ENCODE results near the gene CFAP52. TPM values are rescaled to one million over a fixed set of nuclear protein-coding genes. Genes with fewer than 3 reads are reported as not detected.

Gene CFAP52
- total RNA-seq, 1 experiment from 2014 or later, result not detected

- Histone ChIP-seq H3K4me1 (ENCODE audit: control insufficient read depth in 1 of 2, insufficient read depth in 2 of 2, low read length in 2 of 2) (peaks cover 37 to 51% of the 10 kb centered on the region in 2 experiments), H3K9me2 (ENCODE audit: insufficient read depth) (no peaks in the 10 kb centered on the region), H3K9me3 (ENCODE audit: control insufficient read depth in 1 of 2, insufficient read depth in 1 of 2, low read depth in 1 of 2, low read length in 2 of 2) (no peaks in the 10 kb centered on the region), H3K79me2 (ENCODE audit: insufficient read depth, low read length) (peaks cover 11% of the 10 kb centered on the region), H3K27me3 (ENCODE audit: insufficient read depth, low read length) (no peaks in the 10 kb centered on the region), H3K36me3 (ENCODE audit: control insufficient read depth in 1 of 2, insufficient read depth in 2 of 2, low read length in 2 of 2) (no peaks in the 10 kb centered on the region), H3K9ac (ENCODE audit: low read length) (peak within 1 kb of the TSS; percentile 78), H2AFZ (ENCODE audit: low read depth, low read length, poor library complexity, severe bottlenecking) (peak within 1 kb of the TSS; percentile 75), H4K20me1 (ENCODE audit: insufficient read depth) (no peaks in the 10 kb centered on the region), H3K27ac (ENCODE audit: low read depth, low read length) (peak within 1 kb of the TSS; percentile 94), H3K4me3 (replicated peaks in 1 of 2; ENCODE audit: low read depth in 1 of 2, low read length in 2 of 2) (peak within 1 kb of the TSS; percentile 71 to 75), H3K4me2 (ENCODE audit: low read length) (peak within 1 kb of the TSS; percentile 90)
- ChIA-PET CTCF (no interaction called here), RAD21 (ENCODE audit: low non-redundant PET in 1 of 2, low total read pairs in 2 of 2, uncharacterized antibody in 2 of 2, unreplicated experiment in 2 of 2) (interaction anchor here in 1 of 2 experiments (1.2 kb wide), 1 partner anchor 68 kb away, joined by 3 read pairs; no protein-coding TSS in a partner anchor), POLR2A (no interaction called here)
- intact Hi-C loops (cut with micrococcal nuclease), result loop anchor here (1.0 to 2.0 kb wide), 2 partner anchors 31 to 68 kb away; partner anchors contain the start of gene CFAP52
- BruUV-seq (replicated peaks), result TSS peak; percentile 82
- ATAC-seq, result peak; percentile 83
- DNase-seq (ENCODE audit: low read depth, low spot score), result peak; percentile 32
- no peak for TF ChIP-seq CEBPB (IDR thresholded peaks at IDR 0.05; ENCODE audit: low read depth)
- peak; percentile 21; the same call in 1 of the 2 replicates for TF ChIP-seq ZFX (IDR thresholded peaks at IDR 0.05)
- TF ChIP-seq POLR2A (IDR thresholded peaks at IDR 0.05; ENCODE audit: borderline replicate concordance, extremely low read depth, insufficient read depth, insufficient read length), result no peak
- peak; percentile 43 for TF ChIP-seq TCF7L2 (IDR thresholded peaks at IDR 0.05; ENCODE audit: borderline replicate concordance, extremely low read depth, insufficient read depth, insufficient read length)
- peak; percentile 65 for TF ChIP-seq POLR2AphosphoS5 (IDR thresholded peaks at IDR 0.05; ENCODE audit: low read depth, low read length)
- TF ChIP-seq SIN3A (IDR thresholded peaks at IDR 0.05; ENCODE audit: low read depth), result peak; percentile 76
- peak; percentile 83 for TF ChIP-seq MAX (IDR thresholded peaks at IDR 0.05)
- TF ChIP-seq YY1 (IDR thresholded peaks at IDR 0.05; ENCODE audit: extremely low read depth, insufficient replicate concordance, low read depth, low read length), result peak; percentile 8
- peak; percentile 90 for TF ChIP-seq EGR1 (IDR thresholded peaks at IDR 0.05; ENCODE audit: low read depth)
- 0 out of 2 replicates have a peak, but pooled peaks have one; percentile 14 for TF ChIP-seq SP1 (IDR thresholded peaks at IDR 0.05; ENCODE audit: low read depth)
- no peak for TF ChIP-seq CTCF (IDR thresholded peaks at IDR 0.05 in 2 of 3, conservative IDR thresholded peaks at IDR 0.05 in 1 of 3; ENCODE audit: borderline replicate concordance in 1 of 3, insufficient read depth in 1 of 3, low read depth in 2 of 3, low read length in 2 of 3)
- TF ChIP-seq CBX3 (IDR thresholded peaks at IDR 0.05; ENCODE audit: low read depth), result 0 out of 2 replicates have a peak, but pooled peaks have one; percentile 1
These were observed 68.7 kb downstream of the CFAP52 start, which contains the start of gene USP43 for GRCh38 chr17:9644910-9645751. Gene USP43 (plus strand): TSS chr17:9645517. CDS start chr17:9645633, 116 bp downstream.
